Osteoblast (primary cell): Measurements from ENCODE around the gene ASTL. TPM values are rescaled to one million over a fixed set of nuclear protein-coding genes. Genes with fewer than 3 reads are reported as not detected.
"Not testable (repeated sequence)": the region's sequence is repeated elsewhere in the genome, so short reads cannot be mapped to it uniquely, and the experiment has no call there.

Experiments
- DNase-seq: peaks from one replicate; pipeline ENCODE4 v3.0.0; 2011; ENCODE audit warnings: low spot score, mixed read lengths; ENCODE audit not compliant: insufficient read length; ENCODE audit errors: missing footprints
- H2AFZ ChIP-seq: 2 replicates; pipeline ENCODE4 v1.6.0; 2011; ENCODE audit warnings: mild to moderate bottlenecking, low read length
- H3K27ac ChIP-seq: 2 replicates; pipeline ENCODE4 v1.5.1; 2011; ENCODE audit warnings: mild to moderate bottlenecking, low read depth, low read length, moderate library complexity
- H3K27me3 ChIP-seq: 2 replicates; pipeline ENCODE4 v1.6.0; 2012; ENCODE audit warnings: mild to moderate bottlenecking, control low read depth, inconsistent platforms, low read length, moderate library complexity; ENCODE audit not compliant: insufficient read depth
- H3K36me3 ChIP-seq: 2 replicates; pipeline ENCODE4 v1.5.1; 2011; ENCODE audit warnings: mild to moderate bottlenecking, low read length, control low read depth, moderate library complexity; ENCODE audit not compliant: insufficient read depth
- H3K4me1 ChIP-seq: 2 replicates; pipeline ENCODE4 v1.5.1; 2011; ENCODE audit warnings: mild to moderate bottlenecking, low read length, control low read depth, moderate library complexity; ENCODE audit not compliant: insufficient read depth
- H3K4me2 ChIP-seq: 2 replicates; pipeline ENCODE4 v1.6.0; 2011; ENCODE audit warnings: mild to moderate bottlenecking, low read length; ENCODE audit not compliant: insufficient read depth
- H3K4me3 ChIP-seq: fragments of 200-600 bp; sonication (generic); 3 replicates; pipeline ENCODE4 v1.5.1; 2012; ENCODE audit warnings: mild to moderate bottlenecking, low read length, inconsistent platforms; ENCODE audit not compliant: insufficient read depth
- H3K79me2 ChIP-seq: 2 replicates; pipeline ENCODE4 v1.6.0; 2012; ENCODE audit warnings: mild to moderate bottlenecking, low read length, control low read depth, inconsistent platforms; ENCODE audit not compliant: insufficient read depth
- H3K9me3 ChIP-seq: 2 replicates; pipeline ENCODE4 v1.5.1; 2011; ENCODE audit warnings: low read depth, low read length, control low read depth
- H4K20me1 ChIP-seq: 2 replicates; pipeline ENCODE4 v1.6.0; 2012; ENCODE audit warnings: mild to moderate bottlenecking, low read length, control low read depth; ENCODE audit not compliant: insufficient read depth
- total RNA-seq: library from RNA; depleted of rRNA; stranded (reverse); fragments of >200 nt; gene quantifications from 2 replicates; pipeline ENCODE4 v1.2.3, GENCODE V29; 2012
- TF ChIP-seq, protein P1 (sequence below): IDR thresholded peaks from 2 replicates; pipeline ENCODE4 v1.5.1; 2011; ENCODE audit warnings: mild to moderate bottlenecking, low read depth, low read length, moderate library complexity; ENCODE audit errors: extremely low read depth

ASTL gene
- total RNA-seq, 1 donor = not detected

DNA sequence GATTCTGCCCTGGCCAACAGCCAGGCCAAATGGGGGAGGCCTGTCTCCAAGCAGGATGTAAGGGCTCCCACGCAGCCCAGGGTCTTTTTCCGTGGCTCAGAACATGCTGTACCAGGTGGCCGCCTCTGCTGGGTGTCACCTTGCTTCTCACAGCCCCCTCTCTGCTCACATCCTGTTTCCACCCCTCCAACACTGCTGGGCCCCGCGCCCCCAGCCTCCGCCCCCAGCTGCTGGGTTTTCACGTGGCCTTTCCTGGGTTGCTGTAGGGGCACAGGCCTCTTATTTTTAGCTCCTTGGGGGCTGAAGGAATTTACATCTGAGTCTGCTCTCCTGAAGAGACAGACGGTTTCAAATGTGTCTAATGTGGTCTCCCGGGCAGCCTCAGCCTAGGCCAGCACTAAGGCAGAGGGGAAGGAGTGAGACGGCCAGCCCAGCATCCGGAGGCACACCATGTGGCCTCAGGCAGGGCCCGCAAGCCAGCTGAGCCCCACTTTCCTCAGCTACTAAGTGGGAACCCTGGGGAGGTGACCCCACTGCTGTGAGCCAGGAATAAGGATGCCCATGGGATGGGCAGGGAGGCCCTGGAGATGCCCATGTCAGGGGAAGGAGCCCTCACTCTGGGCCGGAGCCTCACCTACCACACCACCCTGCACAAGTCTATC lies 25.6 kb upstream of the ASTL start:
- no peaks in the 10 kb centered on the region for H3K27me3 ChIP-seq
- H4K20me1 ChIP-seq = no peaks in the 10 kb centered on the region
- H3K4me1 ChIP-seq = peaks cover 18% of the 10 kb centered on the region
- no peak overlapping the region for H3K4me2 ChIP-seq
- DNase-seq = peak; percentile 51
- H3K79me2 ChIP-seq = no peaks in the 10 kb centered on the region
- no peak overlapping the region for H3K27ac ChIP-seq
- no peaks in the 10 kb centered on the region for H3K9me3 ChIP-seq
- H3K36me3 ChIP-seq = no peaks in the 10 kb centered on the region
- H3K4me3 ChIP-seq = no peak overlapping the region
- TF ChIP-seq, protein P1, sequence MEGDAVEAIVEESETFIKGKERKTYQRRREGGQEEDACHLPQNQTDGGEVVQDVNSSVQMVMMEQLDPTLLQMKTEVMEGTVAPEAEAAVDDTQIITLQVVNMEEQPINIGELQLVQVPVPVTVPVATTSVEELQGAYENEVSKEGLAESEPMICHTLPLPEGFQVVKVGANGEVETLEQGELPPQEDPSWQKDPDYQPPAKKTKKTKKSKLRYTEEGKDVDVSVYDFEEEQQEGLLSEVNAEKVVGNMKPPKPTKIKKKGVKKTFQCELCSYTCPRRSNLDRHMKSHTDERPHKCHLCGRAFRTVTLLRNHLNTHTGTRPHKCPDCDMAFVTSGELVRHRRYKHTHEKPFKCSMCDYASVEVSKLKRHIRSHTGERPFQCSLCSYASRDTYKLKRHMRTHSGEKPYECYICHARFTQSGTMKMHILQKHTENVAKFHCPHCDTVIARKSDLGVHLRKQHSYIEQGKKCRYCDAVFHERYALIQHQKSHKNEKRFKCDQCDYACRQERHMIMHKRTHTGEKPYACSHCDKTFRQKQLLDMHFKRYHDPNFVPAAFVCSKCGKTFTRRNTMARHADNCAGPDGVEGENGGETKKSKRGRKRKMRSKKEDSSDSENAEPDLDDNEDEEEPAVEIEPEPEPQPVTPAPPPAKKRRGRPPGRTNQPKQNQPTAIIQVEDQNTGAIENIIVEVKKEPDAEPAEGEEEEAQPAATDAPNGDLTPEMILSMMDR = no peak
- H2AFZ ChIP-seq = peak overlapping the region; percentile 9

DNA sequence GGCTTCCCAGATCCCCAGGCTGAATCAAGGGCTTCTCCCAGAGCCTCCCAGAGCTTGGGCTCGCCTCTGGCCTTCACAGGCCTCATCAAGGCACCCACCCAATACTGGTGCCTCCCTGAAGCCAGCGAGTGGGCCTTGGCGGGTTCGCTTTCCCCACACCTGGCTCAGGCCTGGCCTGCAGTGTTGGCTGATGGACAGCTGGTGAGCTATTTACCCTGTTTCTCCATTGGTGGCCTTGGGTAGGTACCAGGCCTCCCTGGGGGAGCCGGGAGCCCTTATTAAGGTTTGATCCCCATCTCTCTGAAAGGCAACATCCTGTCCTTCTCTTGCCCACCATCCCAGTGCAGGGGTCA lies 25.1 kb upstream of the ASTL start:
- peak; percentile 21 for DNase-seq
- Histone ChIP-seq H3K36me3 (no peaks in the 10 kb centered on the region), H3K4me2 (no peak overlapping the region), H3K4me1 (peaks cover 13% of the 10 kb centered on the region), H3K79me2 (no peaks in the 10 kb centered on the region), H3K9me3 (no peaks in the 10 kb centered on the region), H3K27ac (no peak overlapping the region), H4K20me1 (no peaks in the 10 kb centered on the region), H3K4me3 (no peak overlapping the region), H2AFZ (no peak overlapping the region), H3K27me3 (no peaks in the 10 kb centered on the region)
- TF ChIP-seq, protein P1 = no peak

DNA sequence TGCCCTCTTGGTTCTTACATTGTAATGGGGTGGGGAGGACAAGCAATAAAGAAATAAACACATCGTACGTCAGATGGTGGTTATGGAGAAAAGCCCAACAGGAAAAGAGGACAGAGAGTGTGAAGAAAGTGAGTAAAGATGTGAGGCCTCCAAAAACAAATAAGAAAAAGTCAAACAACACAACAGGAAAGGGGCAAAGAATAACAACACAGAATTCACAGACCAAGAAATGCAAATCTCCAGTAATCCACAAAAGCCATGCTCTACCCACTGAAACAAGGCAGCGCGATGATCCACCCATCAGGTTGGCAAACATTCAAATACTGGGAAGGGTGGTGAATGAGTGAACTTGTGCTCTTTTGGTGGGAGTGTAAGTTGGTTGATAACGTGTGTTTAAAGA lies 23.6 kb upstream of the ASTL start:
- H4K20me1 ChIP-seq = no peaks in the 10 kb centered on the region
- H3K9me3 ChIP-seq = no peaks in the 10 kb centered on the region
- H3K27me3 ChIP-seq = peaks cover 2% of the 10 kb centered on the region
- no peak overlapping the region for H3K4me3 ChIP-seq
- no peaks in the 10 kb centered on the region for H3K79me2 ChIP-seq
- H2AFZ ChIP-seq = no peak overlapping the region
- H3K36me3 ChIP-seq = no peaks in the 10 kb centered on the region
- TF ChIP-seq, protein P1 = no peak
- H3K4me2 ChIP-seq = no peak overlapping the region
- no peaks in the 10 kb centered on the region for H3K4me1 ChIP-seq
- peak; percentile 31 for DNase-seq
- no peak overlapping the region for H3K27ac ChIP-seq

DNA sequence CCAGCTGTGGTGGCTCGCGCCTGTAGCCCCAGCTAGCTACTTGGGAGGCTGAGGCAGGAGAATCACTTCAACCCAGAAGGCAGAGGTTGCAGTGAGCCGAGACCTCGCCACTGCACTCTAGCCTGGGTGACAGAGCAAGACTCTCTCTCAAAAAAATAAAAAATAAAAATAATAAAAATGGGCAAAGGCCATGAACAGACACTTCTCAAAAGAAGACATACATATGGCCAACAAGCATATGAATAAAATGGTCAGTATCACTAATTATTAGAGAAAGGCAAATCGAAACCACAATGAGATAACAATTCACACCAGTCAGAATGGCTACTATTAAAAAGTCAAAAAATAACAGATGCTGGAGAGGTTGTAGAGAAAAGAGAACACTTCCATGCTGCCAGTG lies 22.1 kb upstream of the ASTL start:
- DNase-seq, H3K4me3 ChIP-seq, H2AFZ ChIP-seq, H3K9me3 ChIP-seq, H3K4me1 ChIP-seq, H3K79me2 ChIP-seq, H3K4me2 ChIP-seq, H3K36me3 ChIP-seq, H3K27me3 ChIP-seq, H3K27ac ChIP-seq, H4K20me1 ChIP-seq: not testable (repeated sequence)
